H9 (cell line): ENCODE results near the gene TMEM59. TPM values are rescaled to one million over a fixed set of nuclear protein-coding genes. Genes with fewer than 3 reads are reported as not detected.

Experiments
- DNase-seq: peaks from one replicate; pipeline ENCODE4 v3.0.0-alpha.2; 2017
- H2AFZ ChIP-seq: one replicate; pipeline ENCODE4 v1.6.1; 2013; ENCODE audit warnings: mild to moderate bottlenecking, low read length, control low read depth, moderate library complexity
- H2AK5ac ChIP-seq: 2 replicates; pipeline ENCODE4 v1.6.1; 2013; ENCODE audit warnings: low read length, control low read depth, mixed read lengths; ENCODE audit not compliant: insufficient read length
- H2BK120ac ChIP-seq: one replicate; pipeline ENCODE4 v1.6.1; 2013; ENCODE audit warnings: low read depth, mild to moderate bottlenecking, low read length, control low read depth, inconsistent platforms; ENCODE audit not compliant: poor library complexity, severe bottlenecking
- H2BK12ac ChIP-seq: 2 replicates; pipeline ENCODE4 v1.6.1; 2013; ENCODE audit warnings: low read length, control low read depth, mixed read lengths, low read depth; ENCODE audit not compliant: insufficient read length
- H2BK15ac ChIP-seq: 2 replicates; pipeline ENCODE4 v1.6.1; 2013; ENCODE audit warnings: low read depth, low read length, control low read depth
- H2BK20ac ChIP-seq: one replicate; pipeline ENCODE4 v1.6.1; 2013; ENCODE audit warnings: low read depth, mild to moderate bottlenecking, low read length, control low read depth, inconsistent platforms; ENCODE audit not compliant: poor library complexity, severe bottlenecking
- H2BK5ac ChIP-seq: 2 replicates; pipeline ENCODE4 v1.6.1; 2013; ENCODE audit warnings: low read length, control low read depth, mixed read lengths; ENCODE audit not compliant: insufficient read length
- H3K14ac ChIP-seq: 2 replicates; pipeline ENCODE4 v1.6.1; 2013; ENCODE audit warnings: low read length, control low read depth; ENCODE audit not compliant: insufficient read depth
- H3K18ac ChIP-seq: 2 replicates; pipeline ENCODE4 v1.6.1; 2013; ENCODE audit warnings: low read depth, mild to moderate bottlenecking, mixed read lengths, low read length, control low read depth; ENCODE audit not compliant: insufficient read length
- H3K23ac ChIP-seq: 2 replicates; pipeline ENCODE4 v1.6.1; 2013; ENCODE audit warnings: low read length, control low read depth, mixed read lengths, low read depth; ENCODE audit not compliant: insufficient read length
- H3K23me2 ChIP-seq: 2 replicates; pipeline ENCODE4 v1.6.1; 2013; ENCODE audit warnings: low read depth, mild to moderate bottlenecking, mixed read lengths, low read length, control low read depth; ENCODE audit not compliant: insufficient read length, poor library complexity, severe bottlenecking
- H3K27ac ChIP-seq: 2 replicates; pipeline ENCODE4 v1.5.1; 2013; ENCODE audit warnings: low read length, control low read depth, mixed read lengths, low read depth; ENCODE audit not compliant: insufficient read length
- H3K27me3 ChIP-seq: 2 replicates; pipeline ENCODE4 v1.6.1; 2013; ENCODE audit warnings: low read length, control low read depth, inconsistent platforms; ENCODE audit not compliant: insufficient read depth
- H3K4ac ChIP-seq: 2 replicates; pipeline ENCODE4 v1.6.1; 2013; ENCODE audit warnings: low read depth, mild to moderate bottlenecking, control low read depth, inconsistent platforms, low read length, moderate library complexity
- H3K4me1 ChIP-seq: 2 replicates; pipeline ENCODE4 v1.6.1; 2013; ENCODE audit warnings: low read length, control low read depth, inconsistent platforms; ENCODE audit not compliant: insufficient read depth
- H3K4me2 ChIP-seq: 2 replicates; pipeline ENCODE4 v1.6.1; 2013; ENCODE audit warnings: low read length, control low read depth, mixed read lengths; ENCODE audit not compliant: insufficient read length, insufficient read depth
- H3K56ac ChIP-seq: 2 replicates; pipeline ENCODE4 v1.6.1; 2013; ENCODE audit warnings: low read depth, mild to moderate bottlenecking, mixed read lengths, low read length, control low read depth; ENCODE audit not compliant: insufficient read length
- H3K79me1 ChIP-seq: 2 replicates; pipeline ENCODE4 v1.6.1; 2013; ENCODE audit warnings: low read depth, mild to moderate bottlenecking, moderate library complexity, low read length, control low read depth, inconsistent platforms; ENCODE audit not compliant: insufficient read depth, poor library complexity, severe bottlenecking
- H3K79me2 ChIP-seq: 2 replicates; pipeline ENCODE4 v1.6.1; 2013; ENCODE audit warnings: low read length, control low read depth, inconsistent platforms; ENCODE audit not compliant: insufficient read depth
- H3K9ac ChIP-seq: 2 replicates; pipeline ENCODE4 v1.6.1; 2013; ENCODE audit warnings: low read length, control low read depth, mixed read lengths; ENCODE audit not compliant: insufficient read length; ENCODE audit errors: extremely low read depth
- H3K9me3 ChIP-seq: one replicate; pipeline ENCODE4 v1.6.1; 2013; ENCODE audit warnings: low read depth, low read length, inconsistent platforms; ENCODE audit not compliant: control insufficient read depth
- H3T11ph ChIP-seq: one replicate; pipeline ENCODE4 v1.6.1; 2013; ENCODE audit warnings: mild to moderate bottlenecking, low read length, control low read depth, inconsistent platforms
- H4K20me1 ChIP-seq: one replicate; pipeline ENCODE4 v1.6.1; 2013; ENCODE audit not compliant: control insufficient read depth, insufficient read length, insufficient read depth
- H4K5ac ChIP-seq: 2 replicates; pipeline ENCODE4 v1.6.1; 2013; ENCODE audit warnings: low read depth, mild to moderate bottlenecking, mixed read lengths, low read length, control low read depth; ENCODE audit not compliant: insufficient read length
- H4K8ac ChIP-seq: replicated peaks from 2 replicates; pipeline ENCODE4 v1.6.1; 2013; ENCODE audit warnings: low read length, control low read depth, mixed read lengths, low read depth; ENCODE audit not compliant: insufficient read length
- H4K91ac ChIP-seq: 2 replicates; pipeline ENCODE4 v1.6.1; 2013; ENCODE audit warnings: low read depth, mild to moderate bottlenecking, moderate library complexity, mixed read lengths, low read length, control low read depth; ENCODE audit not compliant: insufficient read length
- H3K27ac Mint-ChIP-seq, 3 experiments: 2 replicates in 2 of 3; 3 replicates in 1 of 3; pipeline ENCODE4 v1.8.0; 2020 to 2021; ENCODE audit warnings: mixed read lengths in 3 of 3, mild to moderate bottlenecking in 1 of 3, moderate library complexity in 1 of 3
- H3K27me3 Mint-ChIP-seq: 2 replicates; pipeline ENCODE4 v1.8.0; 2021; ENCODE audit warnings: low read depth, mild to moderate bottlenecking, moderate library complexity, mixed read lengths
- H3K36me3 Mint-ChIP-seq, 3 experiments: 2 replicates in 2 of 3; 3 replicates in 1 of 3; pipeline ENCODE4 v1.8.0; 2020 to 2021; ENCODE audit warnings: low read depth in 3 of 3, mixed read lengths in 3 of 3; ENCODE audit not compliant: insufficient read depth in 1 of 3
- H3K4me1 Mint-ChIP-seq, 2 experiments: 2 replicates each; pipeline ENCODE4 v1.8.0; 2020; ENCODE audit warnings: mixed read lengths in 2 of 2
- H3K4me3 Mint-ChIP-seq, 2 experiments: 2 replicates in 1 of 2; 3 replicates in 1 of 2; pipeline ENCODE4 v1.8.0; 2020 to 2021; ENCODE audit warnings: mild to moderate bottlenecking in 2 of 2, mixed read lengths in 2 of 2, moderate library complexity in 1 of 2
- H3K9me3 Mint-ChIP-seq, 2 experiments: 2 replicates in 1 of 2; 3 replicates in 1 of 2; pipeline ENCODE4 v1.8.0; 2020; ENCODE audit warnings: mild to moderate bottlenecking in 2 of 2, mixed read lengths in 2 of 2, moderate library complexity in 1 of 2
- WGBS: extraction: QIAGEN DNeasy Blood & Tissue Kit; methylation state at CpG from one replicate; pipeline ENCODE4 v1.1.7; 2013; ENCODE audit warnings: missing lambda C conversion rate, low lambda C conversion rate, mixed read lengths; ENCODE audit not compliant: insufficient read length; ENCODE audit errors: extremely low coverage; 5-methylcytosine and 5-hydroxymethylcytosine counted together
- total RNA-seq: library from RNA; stranded (reverse); gene quantifications from 2 replicates; pipeline ENCODE4 v1.2.1, GENCODE V29; 2021
- TF ChIP-seq, protein P1 (sequence below): fragments of 200-600 bp; sonication (generic); conservative IDR thresholded peaks from 3 replicates; pipeline ENCODE4 v1.8.0; 2021; ENCODE audit warnings: antibody characterized with exemption, mild to moderate bottlenecking

TMEM59 gene
- total RNA-seq, 1 experiment from 2014 or later, result 111 TPM

DNA sequence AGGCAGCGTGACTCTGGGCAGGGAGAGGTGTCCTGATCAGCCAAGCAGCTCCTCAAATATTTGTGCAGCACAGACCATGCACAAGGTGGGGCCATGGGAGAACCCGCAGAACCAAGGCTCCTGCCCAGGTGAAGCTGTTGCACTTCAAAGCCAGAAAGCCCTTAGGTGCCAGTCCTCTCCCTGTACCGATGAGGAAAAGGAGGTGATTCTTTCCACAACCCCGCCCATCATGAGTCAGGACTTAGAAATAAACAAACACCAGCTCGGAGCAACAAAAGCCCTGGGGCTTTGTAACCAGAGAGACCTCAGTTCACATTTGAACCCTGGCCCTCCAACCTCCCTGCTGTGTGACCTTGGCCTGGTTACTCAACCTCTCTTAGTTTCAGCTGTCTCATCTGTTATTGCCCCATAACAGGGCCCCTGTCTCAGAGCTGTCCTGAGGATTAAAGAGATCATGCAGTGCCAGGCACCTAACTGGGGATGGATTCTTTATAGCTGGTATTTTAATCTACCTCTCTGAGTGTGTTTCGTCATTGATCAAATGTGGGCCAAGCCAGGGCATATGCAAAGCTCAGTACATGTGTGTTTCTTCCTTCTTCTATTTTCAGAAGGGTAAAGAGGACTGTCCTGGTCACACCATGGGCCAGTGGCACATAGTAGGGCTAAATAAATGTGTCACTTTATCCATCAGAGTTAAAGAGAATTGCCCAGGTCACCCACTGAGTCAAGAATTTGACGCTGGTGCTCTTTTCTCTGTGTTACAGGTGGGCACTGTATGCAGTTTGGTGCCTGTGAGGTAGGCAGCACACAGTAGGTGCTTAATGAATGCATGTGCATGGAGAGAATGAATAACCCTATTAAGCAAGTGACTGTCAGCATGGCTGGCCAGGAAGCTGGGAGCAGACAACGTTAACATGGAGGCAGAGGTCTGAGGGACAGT lies 36.4 kb downstream of the TMEM59 start:
- no peak overlapping the region for H4K8ac ChIP-seq
- no peak overlapping the region for H2BK5ac ChIP-seq
- no peak overlapping the region for H3K4me2 ChIP-seq
- WGBS, result no CpG with 5 or more reads among the region's 8 CpGs
- Mint-ChIP-seq H3K4me3 (peak overlapping the region in 1 of 2 experiments; percentile 32; a peak in 1 of 5 replicates), H3K36me3 (no peaks in the 10 kb centered on the region), H3K27me3 (no peaks in the 10 kb centered on the region; the same call in 1 of the 2 replicates), H3K9me3 (no peaks in the 10 kb centered on the region), H3K4me1 (peaks cover 8 to 10% of the 10 kb centered on the region in 2 experiments), H3K27ac (no peak overlapping the region)
- H2AFZ ChIP-seq, result no peak overlapping the region
- no peak overlapping the region for H3K56ac ChIP-seq
- no peak overlapping the region for H3K4ac ChIP-seq
- H2BK20ac ChIP-seq, result no peak overlapping the region
- DNase-seq, result no peak
- no peak overlapping the region for H2AK5ac ChIP-seq
- H3K9me3 ChIP-seq, result no peaks in the 10 kb centered on the region
- no peaks in the 10 kb centered on the region for H3K4me1 ChIP-seq
- H3K9ac ChIP-seq, result no peak overlapping the region
- H2BK120ac ChIP-seq, result no peak overlapping the region
- no peak overlapping the region for H4K5ac ChIP-seq
- H3K79me1 ChIP-seq, result no peaks in the 10 kb centered on the region
- no peaks in the 10 kb centered on the region for H3K27me3 ChIP-seq
- no peak overlapping the region for H3K27ac ChIP-seq
- TF ChIP-seq, protein P1, sequence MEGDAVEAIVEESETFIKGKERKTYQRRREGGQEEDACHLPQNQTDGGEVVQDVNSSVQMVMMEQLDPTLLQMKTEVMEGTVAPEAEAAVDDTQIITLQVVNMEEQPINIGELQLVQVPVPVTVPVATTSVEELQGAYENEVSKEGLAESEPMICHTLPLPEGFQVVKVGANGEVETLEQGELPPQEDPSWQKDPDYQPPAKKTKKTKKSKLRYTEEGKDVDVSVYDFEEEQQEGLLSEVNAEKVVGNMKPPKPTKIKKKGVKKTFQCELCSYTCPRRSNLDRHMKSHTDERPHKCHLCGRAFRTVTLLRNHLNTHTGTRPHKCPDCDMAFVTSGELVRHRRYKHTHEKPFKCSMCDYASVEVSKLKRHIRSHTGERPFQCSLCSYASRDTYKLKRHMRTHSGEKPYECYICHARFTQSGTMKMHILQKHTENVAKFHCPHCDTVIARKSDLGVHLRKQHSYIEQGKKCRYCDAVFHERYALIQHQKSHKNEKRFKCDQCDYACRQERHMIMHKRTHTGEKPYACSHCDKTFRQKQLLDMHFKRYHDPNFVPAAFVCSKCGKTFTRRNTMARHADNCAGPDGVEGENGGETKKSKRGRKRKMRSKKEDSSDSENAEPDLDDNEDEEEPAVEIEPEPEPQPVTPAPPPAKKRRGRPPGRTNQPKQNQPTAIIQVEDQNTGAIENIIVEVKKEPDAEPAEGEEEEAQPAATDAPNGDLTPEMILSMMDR, result no peak
- H3K23ac ChIP-seq, result no peak overlapping the region
- H3K18ac ChIP-seq, result no peak overlapping the region
- H2BK12ac ChIP-seq, result no peak overlapping the region
- no peaks in the 10 kb centered on the region for H3K79me2 ChIP-seq
- no peak overlapping the region for H2BK15ac ChIP-seq
- H3K14ac ChIP-seq, result peak overlapping the region; percentile 8; the same call in 1 of the 2 replicates
- H4K20me1 ChIP-seq, result no peaks in the 10 kb centered on the region
- H3T11ph ChIP-seq, result no peak overlapping the region
- no peaks in the 10 kb centered on the region for H3K23me2 ChIP-seq
- H4K91ac ChIP-seq, result no peak overlapping the region
